Common myeloid progenitor, CD34-positive (primary cell): ENCODE data around the gene PRPF18.

ENCODE experiments used
- CTCF ChIA-PET: fragments of 350-600 bp; sonication (Branson Sonifier 250); formaldehyde crosslinking; loops from one replicate; lab custom pipeline; 2021; ENCODE audit warnings: antibody characterized with exemption; lab: Charles Lee
- POLR2A ChIA-PET: fragments of 350-600 bp; sonication (Branson Sonifier 250); formaldehyde crosslinking; loops from one replicate; lab custom pipeline; 2021; ENCODE audit warnings: antibody characterized with exemption; lab: Charles Lee
- DNase-seq, 3 donors: peaks; one replicate each; pipeline versions ENCODE4 v3.0.0 to v3.0.0-alpha.2; 2013
- H3K27ac ChIP-seq, 2 experiments: 1 replicate in 1 of 2; 2 replicates in 1 of 2; pipeline ENCODE4 v1.7.0; 2013; ENCODE audit warnings: inconsistent platforms in 2 of 2, low read length in 2 of 2, mild to moderate bottlenecking in 2 of 2, low read depth in 1 of 2, moderate library complexity in 1 of 2; ENCODE audit not compliant: severe bottlenecking in 2 of 2, insufficient read depth in 1 of 2, poor library complexity in 1 of 2
- H3K27me3 ChIP-seq, 5 experiments: replicated peaks in 2 of 5; 1 replicate in 3 of 5; 2 replicates in 2 of 5; pipeline versions ENCODE4 v1.6.1 to v1.7.0; 2013; ENCODE audit warnings: low read length in 4 of 5, mild to moderate bottlenecking in 2 of 5, moderate library complexity in 2 of 5, inconsistent platforms in 1 of 5; ENCODE audit not compliant: insufficient read depth in 5 of 5, control insufficient read depth in 4 of 5
- H3K36me3 ChIP-seq, 4 experiments: 1 replicate in 2 of 4; 2 replicates in 2 of 4; pipeline versions ENCODE4 v1.6.1 to v1.7.0; 2013; ENCODE audit warnings: low read length in 3 of 4, control low read depth in 1 of 4, mild to moderate bottlenecking in 1 of 4; ENCODE audit not compliant: control insufficient read depth in 4 of 4, insufficient read depth in 4 of 4
- H3K4me1 ChIP-seq, 4 experiments: 1 replicate in 3 of 4; 2 replicates in 1 of 4; pipeline versions ENCODE4 v1.6.1 to v1.7.1; 2013; ENCODE audit warnings: low read length in 3 of 4, mild to moderate bottlenecking in 3 of 4, control low read depth in 1 of 4, inconsistent platforms in 1 of 4, moderate library complexity in 1 of 4; ENCODE audit not compliant: control insufficient read depth in 4 of 4, insufficient read depth in 4 of 4; ENCODE audit errors: control extremely low read depth in 1 of 4
- H3K4me3 ChIP-seq, 7 experiments: 1 replicate in 4 of 7; 2 replicates in 3 of 7; pipeline versions ENCODE4 v1.5.1 to v1.7.0; 2013; ENCODE audit warnings: mild to moderate bottlenecking in 7 of 7, low read length in 6 of 7, moderate library complexity in 6 of 7, inconsistent platforms in 2 of 7, low read depth in 2 of 7, control low read depth in 1 of 7; ENCODE audit not compliant: insufficient read depth in 4 of 7, control insufficient read depth in 1 of 7; ENCODE audit errors: extremely low read depth in 1 of 7
- H3K9me3 ChIP-seq, 5 experiments: 1 replicate in 4 of 5; 2 replicates in 1 of 5; pipeline versions ENCODE4 v1.6.1 to v1.7.1; 2013; ENCODE audit warnings: low read length in 4 of 5, mild to moderate bottlenecking in 2 of 5, inconsistent platforms in 1 of 5, low read depth in 1 of 5, moderate library complexity in 1 of 5; ENCODE audit not compliant: control insufficient read depth in 4 of 5, insufficient read depth in 2 of 5; ENCODE audit errors: control extremely low read depth in 1 of 5
- WGBS: methylation state at CpG from one replicate; pipeline ENCODE4 v1.1.5; 2013; ENCODE audit not compliant: insufficient coverage; 5-methylcytosine and 5-hydroxymethylcytosine counted together

PRPF18 gene

DNA sequence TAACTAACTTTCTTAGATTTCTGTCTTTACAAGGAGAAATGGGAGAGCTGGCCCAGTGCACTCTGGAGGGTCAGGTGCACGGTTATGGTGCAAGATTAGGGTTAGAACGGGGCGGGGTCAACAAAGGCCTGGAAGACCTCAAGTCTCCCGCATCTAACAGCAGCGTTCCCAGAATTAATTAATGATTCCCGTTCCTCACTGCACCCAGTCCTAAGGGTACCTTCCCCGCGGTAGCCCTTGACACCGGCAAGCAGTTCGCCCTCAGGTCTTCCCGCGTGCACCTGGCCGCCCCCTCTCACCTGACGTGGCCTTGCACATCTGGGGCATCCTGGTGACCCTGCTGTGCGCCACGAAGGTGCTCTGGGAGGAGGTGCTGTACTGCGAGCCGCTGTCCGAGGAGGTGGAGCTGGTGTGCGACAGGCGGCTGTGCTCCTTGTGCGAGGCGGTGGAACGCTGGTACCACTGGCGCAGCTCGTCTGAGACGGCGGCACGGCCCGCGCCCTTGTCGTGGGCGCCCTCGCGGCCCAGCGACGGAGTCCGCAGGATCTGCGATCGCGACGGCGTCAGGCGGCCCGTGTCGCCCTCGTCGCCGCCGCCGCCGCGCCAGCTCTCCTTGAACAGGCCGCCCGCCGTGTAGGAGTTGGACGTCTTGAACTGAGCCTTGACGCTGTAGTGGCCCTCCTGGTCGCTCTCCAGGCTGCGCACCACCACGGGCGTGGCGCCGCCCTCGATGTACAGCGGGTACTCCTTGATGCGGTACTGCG, 69.8 kb downstream of the PRPF18 start:
- Histone ChIP-seq H3K9me3 (no peaks in the 10 kb centered on the region), H3K4me1 (peaks cover 0 to 22% (median 17%) of the 10 kb centered on the region in 4 experiments), H3K4me3 (no peak overlapping the region), H3K36me3 (peaks cover 0 to 2% (median 0%) of the 10 kb centered on the region in 4 experiments), H3K27me3 (no peaks in the 10 kb centered on the region), H3K27ac (no peak overlapping the region)
- no peak for DNase-seq
- POLR2A ChIA-PET: no interaction called here
- 97% methylated on average over 66 of the region's 68 CpGs for WGBS
- CTCF ChIA-PET: interaction anchor here (0.9 to 1.3 kb wide), 5 partner anchors 11 to 120 kb away, joined by 3 to 4 read pairs (median 3); no protein-coding TSS in a partner anchor

DNA sequence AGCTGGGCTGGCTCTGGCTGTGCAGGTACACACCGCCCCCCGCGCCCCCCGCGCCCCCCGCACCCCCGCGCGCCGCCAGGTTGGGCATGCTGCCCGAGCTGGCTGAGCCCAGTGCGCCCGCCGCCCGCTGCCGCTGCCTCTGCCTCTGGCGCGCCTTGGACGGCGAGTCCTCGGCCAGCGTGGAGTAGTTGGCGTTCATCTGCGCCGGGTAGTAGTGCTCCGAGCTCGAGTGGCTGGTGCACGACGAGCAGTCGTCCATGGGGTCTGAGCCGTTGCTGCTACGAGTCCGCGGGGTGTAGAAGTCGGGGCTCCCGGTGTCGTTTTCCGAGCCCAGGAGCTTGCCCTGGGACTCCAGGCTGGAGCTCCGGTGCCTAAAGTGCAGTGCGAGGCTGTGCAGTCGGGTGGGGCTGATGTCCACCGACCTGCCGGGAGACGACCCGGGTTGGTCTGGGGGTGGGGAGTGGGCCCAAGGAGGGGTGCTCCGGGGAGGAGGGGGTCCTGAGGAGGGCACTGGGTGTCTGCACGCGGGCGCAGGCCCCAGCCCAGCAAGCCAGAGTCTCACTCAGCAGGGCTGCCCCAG, 70.4 kb downstream of the PRPF18 start:
- Histone ChIP-seq H3K4me3 (no peak overlapping the region), H3K27ac (no peak overlapping the region), H3K4me1 (peaks cover 0 to 22% (median 17%) of the 10 kb centered on the region in 4 experiments), H3K27me3 (no peaks in the 10 kb centered on the region), H3K36me3 (no peaks in the 10 kb centered on the region), H3K9me3 (no peaks in the 10 kb centered on the region)
- POLR2A ChIA-PET: no interaction called here
- no peak for DNase-seq
- WGBS: 98% methylated on average over 42 of the region's 49 CpGs
- CTCF ChIA-PET: interaction anchor here (0.6 to 1.1 kb wide), 5 partner anchors 10 to 124 kb away, joined by 3 to 4 read pairs (median 3); no protein-coding TSS in a partner anchor

DNA sequence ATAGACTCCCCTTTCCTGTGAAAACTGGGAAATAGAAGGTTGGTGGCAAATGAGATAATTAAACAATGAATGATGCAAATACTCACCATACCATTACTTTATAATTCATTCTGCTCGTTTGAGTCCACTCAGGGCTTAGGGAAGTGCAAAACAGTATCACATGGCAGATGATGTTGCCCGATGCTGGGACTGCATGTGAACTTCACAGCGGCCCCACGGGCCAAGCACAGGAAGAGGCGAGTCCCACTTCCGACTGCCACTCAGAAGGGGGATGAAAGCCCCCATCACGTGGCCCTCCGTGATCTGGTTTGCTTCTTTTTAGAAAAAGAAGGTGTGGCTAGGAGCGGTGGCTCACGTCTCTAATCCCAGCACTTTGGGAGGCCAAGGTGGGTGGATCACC, 71.5 kb downstream of the PRPF18 start:
- H3K36me3 ChIP-seq: no peaks in the 10 kb centered on the region
- DNase-seq: peak in 2 of 3 donors; percentile 56 to 71
- ChIA-PET POLR2A (no interaction called here), CTCF (no interaction called here)
- 24% methylated on average over 7 of the region's 10 CpGs for WGBS
- no peaks in the 10 kb centered on the region for H3K9me3 ChIP-seq
- peaks cover 0 to 22% (median 17%) of the 10 kb centered on the region in 4 experiments for H3K4me1 ChIP-seq
- H3K4me3 ChIP-seq: no peak overlapping the region
- no peak overlapping the region for H3K27ac ChIP-seq
- H3K27me3 ChIP-seq: no peaks in the 10 kb centered on the region

GRCh38 chr10:13658871-13659685, 72.3 kb downstream of the PRPF18 start:
- H3K36me3 ChIP-seq: no peaks in the 10 kb centered on the region
- POLR2A ChIA-PET: interaction anchor here (0.7 kb wide), 1 partner anchor 527 kb away, joined by 3 read pairs; no protein-coding TSS in a partner anchor
- H3K9me3 ChIP-seq: no peaks in the 10 kb centered on the region
- peaks cover 0 to 22% (median 17%) of the 10 kb centered on the region in 4 experiments for H3K4me1 ChIP-seq
- DNase-seq: peak in 2 of 3 donors; percentile 23 to 40
- CTCF ChIA-PET: interaction anchor here (0.7 to 5.3 kb wide), 16 partner anchors 12 to 124 kb away, joined by 3 to 39 read pairs (median 5); no protein-coding TSS in a partner anchor
- no peak overlapping the region for H3K27ac ChIP-seq
- no peaks in the 10 kb centered on the region for H3K27me3 ChIP-seq
- peak overlapping the region in 6 of 7 experiments; percentile 7 to 57 (median 38) for H3K4me3 ChIP-seq
- 14% methylated on average over 19 of the region's 21 CpGs for WGBS

- Histone ChIP-seq H3K27ac (no peak overlapping the region), H3K4me3 (peak overlapping the region in 2 of 7 experiments; percentile 48 to 57), H3K4me1 (peaks cover 0 to 22% (median 17%) of the 10 kb centered on the region in 4 experiments), H3K36me3 (no peaks in the 10 kb centered on the region), H3K27me3 (no peaks in the 10 kb centered on the region), H3K9me3 (no peaks in the 10 kb centered on the region)
- ChIA-PET POLR2A (interaction anchor here (0.7 kb wide), 1 partner anchor 526 kb away, joined by 3 read pairs; no protein-coding TSS in a partner anchor), CTCF (interaction anchor here (0.7 to 5.3 kb wide), 18 partner anchors 13 to 123 kb away, joined by 3 to 39 read pairs (median 5); no protein-coding TSS in a partner anchor)
- peak; percentile 58 to 77 (median 74) for DNase-seq
- WGBS: 16% methylated on average over 14 of the region's 19 CpGs
Measured at GRCh38 chr10:13659887-13660550, 73.3 kb downstream of the PRPF18 start.

DNA sequence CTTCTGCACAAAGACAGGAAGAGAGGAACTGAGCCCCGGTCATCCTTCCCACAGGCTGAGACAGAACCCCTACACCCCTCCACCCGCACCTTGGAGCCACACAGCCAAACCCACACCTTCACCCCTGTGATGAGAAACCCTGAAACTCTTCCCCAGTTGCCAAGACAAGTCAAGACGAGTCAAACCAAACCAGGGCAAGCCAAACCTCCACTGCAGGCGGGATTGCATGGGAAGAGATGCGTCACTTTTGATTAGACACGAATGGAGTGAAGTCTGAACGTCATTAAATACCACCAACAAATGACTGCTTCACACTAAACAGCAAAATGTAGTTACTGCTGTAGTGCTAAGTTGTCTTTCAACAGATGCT, 73.8 kb downstream of the PRPF18 start:
- no peak overlapping the region for H3K4me3 ChIP-seq
- CTCF ChIA-PET: interaction anchor here (0.9 to 5.3 kb wide), 9 partner anchors 32 to 123 kb away, joined by 3 to 39 read pairs (median 6); no protein-coding TSS in a partner anchor
- DNase-seq: no peak
- 100% methylated on average over 1 of the region's 7 CpGs for WGBS
- POLR2A ChIA-PET: no interaction called here
- H3K4me1 ChIP-seq: peaks cover 0 to 22% (median 17%) of the 10 kb centered on the region in 4 experiments
- H3K36me3 ChIP-seq: no peaks in the 10 kb centered on the region
- no peak overlapping the region for H3K27ac ChIP-seq
- no peaks in the 10 kb centered on the region for H3K27me3 ChIP-seq
- no peaks in the 10 kb centered on the region for H3K9me3 ChIP-seq
